GM23338 (cell line): ENCODE results near the gene SGPP1. TPM values are rescaled to one million over a fixed set of nuclear protein-coding genes. Genes with fewer than 3 reads are reported as not detected.

Experiments used
- ATAC-seq: fragments of 200-7000 bp; cut with Tn5 transposase; 3 replicates; pipeline ENCODE4 v1.9.1; 2020
- DNase-seq: peaks from one replicate; pipeline ENCODE4 v3.0.0-alpha.2; 2015; ENCODE audit warnings: low spot score
- H2AFZ ChIP-seq: fragments of 200-600 bp; sonication (generic); 2 replicates; pipeline ENCODE4 v1.8.0; 2016; ENCODE audit warnings: antibody characterized with exemption, mild to moderate bottlenecking, moderate library complexity
- H3F3A ChIP-seq: fragments of 200-600 bp; sonication (generic); replicated peaks from 2 replicates; pipeline ENCODE4 v1.8.0; 2017; ENCODE audit warnings: antibody characterized with exemption, mixed run types, low read depth
- H3K27ac ChIP-seq: fragments of 200-600 bp; sonication (generic); 2 replicates; pipeline ENCODE4 v1.6.1; 2016; ENCODE audit warnings: low read depth
- H3K27me3 ChIP-seq: fragments of 200-600 bp; sonication (generic); 2 replicates; pipeline ENCODE4 v1.8.0; 2016; ENCODE audit warnings: mild to moderate bottlenecking, mixed run types, moderate library complexity; ENCODE audit not compliant: insufficient read depth
- H3K36me3 ChIP-seq: fragments of 200-600 bp; sonication (generic); 2 replicates; pipeline ENCODE4 v1.8.0; 2016; ENCODE audit warnings: mild to moderate bottlenecking; ENCODE audit not compliant: insufficient read depth
- H3K4me1 ChIP-seq: fragments of 200-600 bp; sonication (generic); 2 replicates; pipeline ENCODE4 v1.8.0; 2016; ENCODE audit warnings: mild to moderate bottlenecking, moderate library complexity; ENCODE audit not compliant: insufficient read depth
- H3K4me2 ChIP-seq: fragments of 200-600 bp; sonication (generic); 2 replicates; pipeline ENCODE4 v1.7.1; 2017; ENCODE audit warnings: mixed run types
- H3K4me3 ChIP-seq: fragments of 200-600 bp; sonication (generic); 2 replicates; pipeline ENCODE4 v1.6.1; 2016; ENCODE audit warnings: mixed run types
- H3K79me2 ChIP-seq: fragments of 200-600 bp; sonication (generic); replicated peaks from 2 replicates; pipeline ENCODE4 v1.8.0; 2017; ENCODE audit warnings: mild to moderate bottlenecking; ENCODE audit not compliant: insufficient read depth
- H3K9me2 ChIP-seq: fragments of 200-600 bp; sonication (generic); 2 replicates; pipeline ENCODE4 v1.8.0; 2017; ENCODE audit not compliant: insufficient read depth
- H4K20me1 ChIP-seq: fragments of 200-600 bp; sonication (generic); replicated peaks from 2 replicates; pipeline ENCODE4 v1.8.0; 2017; ENCODE audit warnings: mild to moderate bottlenecking; ENCODE audit not compliant: insufficient read depth
- H3K27ac Mint-ChIP-seq: 2 replicates; pipeline ENCODE4 v1.8.0; 2020; ENCODE audit warnings: inconsistent platforms, mild to moderate bottlenecking, moderate library complexity, mixed read lengths
- H3K27me3 Mint-ChIP-seq: 3 replicates; pipeline ENCODE4 v1.8.0; 2022; ENCODE audit warnings: low read depth, mild to moderate bottlenecking, moderate library complexity, mixed read lengths, inconsistent platforms; ENCODE audit not compliant: insufficient read depth, poor library complexity
- H3K36me3 Mint-ChIP-seq: 3 replicates; pipeline ENCODE4 v1.8.0; 2021; ENCODE audit warnings: low read depth, mild to moderate bottlenecking, inconsistent platforms, moderate library complexity, mixed read lengths
- H3K4me1 Mint-ChIP-seq: 3 replicates; pipeline ENCODE4 v1.8.0; 2020; ENCODE audit warnings: mild to moderate bottlenecking, inconsistent platforms, mixed read lengths
- H3K4me3 Mint-ChIP-seq: 3 replicates; pipeline ENCODE4 v1.8.0; 2021; ENCODE audit warnings: moderate library complexity, mild to moderate bottlenecking, inconsistent platforms, mixed read lengths
- H3K9me3 Mint-ChIP-seq: 3 replicates; pipeline ENCODE4 v1.8.0; 2020; ENCODE audit warnings: moderate library complexity, mild to moderate bottlenecking, inconsistent platforms, mixed read lengths
- CREB1 ChIP-seq: fragments of 250-450 bp; sonication (Bioruptor Pico); IDR thresholded peaks from 2 replicates; pipeline ENCODE4 v1.5.0; 2020; ENCODE audit warnings: low read depth, mild to moderate bottlenecking, moderate library complexity
- CTCF ChIP-seq, 2 experiments: fragments of 200-600 bp in 1 of 2; sonication (generic) in 1 of 2; conservative IDR thresholded peaks; 2 replicates each; pipeline versions ENCODE4 v1.5.1 to v1.6.1; 2016 to 2017; ENCODE audit warnings: antibody characterized with exemption in 2 of 2, low read depth in 2 of 2, mild to moderate bottlenecking in 2 of 2, moderate library complexity in 1 of 2
- ETS1 ChIP-seq: IDR thresholded peaks from 2 replicates; pipeline ENCODE4 v1.6.1; 2016; ENCODE audit warnings: antibody characterized with exemption
- EZH2 ChIP-seq: fragments of 200-600 bp; sonication (generic); IDR thresholded peaks from one replicate; pipeline ENCODE4 v1.8.0; 2017; ENCODE audit warnings: antibody characterized with exemption, mild to moderate bottlenecking, low read depth; ENCODE audit not compliant: unreplicated experiment
- EZH2phosphoT487 ChIP-seq: fragments of 200-600 bp; sonication (generic); IDR thresholded peaks from one replicate; pipeline ENCODE4 v1.8.1; 2018; ENCODE audit warnings: antibody characterized with exemption; ENCODE audit not compliant: unreplicated experiment
- JUNB ChIP-seq: IDR thresholded peaks from one replicate; pipeline ENCODE4 v1.6.1; 2016; ENCODE audit warnings: antibody characterized with exemption; ENCODE audit not compliant: unreplicated experiment
- NANOG ChIP-seq: IDR thresholded peaks from 2 replicates; pipeline ENCODE4 v1.6.1; 2016; ENCODE audit warnings: antibody characterized with exemption, borderline replicate concordance
- POLR2AphosphoS5 ChIP-seq: IDR thresholded peaks from 2 replicates; pipeline ENCODE4 v1.6.1; 2016; ENCODE audit warnings: antibody characterized with exemption, low read depth
- STAT1 ChIP-seq: IDR thresholded peaks from one replicate; pipeline ENCODE4 v1.6.1; 2016; ENCODE audit warnings: antibody characterized with exemption; ENCODE audit not compliant: unreplicated experiment
- ZNF114 ChIP-seq: fragments of 250-450 bp; sonication (Bioruptor Pico); IDR thresholded peaks from 2 replicates; pipeline ENCODE4 v1.5.0; 2020; ENCODE audit warnings: mild to moderate bottlenecking, moderate library complexity
- ZNF331 ChIP-seq: fragments of 250-450 bp; sonication (Bioruptor Pico); IDR thresholded peaks from 2 replicates; pipeline ENCODE4 v1.5.0; 2020; ENCODE audit warnings: low read depth, mild to moderate bottlenecking, moderate library complexity
- ZNF462 ChIP-seq: fragments of 250-450 bp; sonication (Bioruptor Pico); IDR thresholded peaks from 2 replicates; pipeline ENCODE4 v1.5.0; 2020; ENCODE audit warnings: mild to moderate bottlenecking, moderate library complexity
- polyA plus RNA-seq: library from polyadenylated mRNA; unstranded; fragments of >200 nt; fragmentation: Nextera tagmentation; extraction: Ambion mirVana; gene quantifications from 2 replicates; pipeline ENCODE4 v1.2.1, GENCODE V29; 2016
- total RNA-seq: library from RNA; depleted of rRNA; stranded (reverse); fragments of >200 nt; shearing (Covaris generic); gene quantifications from 2 replicates; pipeline ENCODE4 v1.2.3, GENCODE V29; 2014
- TF ChIP-seq, protein P1 (sequence below): IDR thresholded peaks from one replicate; pipeline ENCODE4 v1.6.1; 2018; ENCODE audit warnings: antibody characterized with exemption; ENCODE audit not compliant: unreplicated experiment

SGPP1 gene
- total and polyA plus RNA-seq, 2 experiments from 2014 or later, result 4.2 to 11.1 TPM

DNA sequence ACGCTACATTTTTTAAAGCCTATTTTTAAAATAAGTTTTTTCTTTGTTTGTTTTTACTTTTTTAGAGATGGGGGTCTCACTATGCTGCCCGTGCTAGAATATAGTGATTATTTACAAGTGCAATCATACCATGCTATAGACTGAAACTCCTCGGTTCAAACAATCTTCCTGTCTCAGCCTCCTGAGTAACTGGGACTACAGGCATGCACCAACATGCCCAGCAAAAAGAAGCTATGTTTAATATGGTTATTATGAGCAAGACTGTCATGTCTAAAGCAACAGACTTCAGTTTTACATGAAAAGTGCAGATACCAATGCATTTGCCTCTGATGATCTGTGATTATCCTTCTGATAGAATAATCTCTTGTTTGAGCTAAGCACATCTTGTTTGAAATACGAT, 45.6 kb upstream of the SGPP1 start:
- Histone ChIP-seq H3K36me3 (no peaks in the 10 kb centered on the region), H2AFZ (peak overlapping the region; percentile 57; the same call in 1 of the 2 replicates), H3K4me1 (no peaks in the 10 kb centered on the region), H3K27me3 (no peaks in the 10 kb centered on the region), H3K9me2 (no peaks in the 10 kb centered on the region), H4K20me1 (no peaks in the 10 kb centered on the region), H3K4me2 (no peak overlapping the region), H3F3A (no peaks in the 10 kb centered on the region), H3K79me2 (no peaks in the 10 kb centered on the region), H3K4me3 (no peak overlapping the region), H3K27ac (no peak overlapping the region)
- H3K27ac Mint-ChIP-seq, result no peak overlapping the region
- TF ChIP-seq NANOG (no peak), CTCF (conservative IDR thresholded peaks at IDR 0.05; ENCODE audit: low read depth in 2 of 2) (no peak), STAT1 (no peak), ETS1 (no peak), JUNB (no peak), EZH2phosphoT487 (no peak), POLR2AphosphoS5 (no peak), ZNF462 (CRISPR knock-in tag) (no peak), EZH2 (no peak), ZNF331 (CRISPR knock-in tag) (no peak), ZNF114 (CRISPR knock-in tag) (no peak), CREB1 (CRISPR knock-in tag) (no peak)
- TF ChIP-seq, protein P1, sequence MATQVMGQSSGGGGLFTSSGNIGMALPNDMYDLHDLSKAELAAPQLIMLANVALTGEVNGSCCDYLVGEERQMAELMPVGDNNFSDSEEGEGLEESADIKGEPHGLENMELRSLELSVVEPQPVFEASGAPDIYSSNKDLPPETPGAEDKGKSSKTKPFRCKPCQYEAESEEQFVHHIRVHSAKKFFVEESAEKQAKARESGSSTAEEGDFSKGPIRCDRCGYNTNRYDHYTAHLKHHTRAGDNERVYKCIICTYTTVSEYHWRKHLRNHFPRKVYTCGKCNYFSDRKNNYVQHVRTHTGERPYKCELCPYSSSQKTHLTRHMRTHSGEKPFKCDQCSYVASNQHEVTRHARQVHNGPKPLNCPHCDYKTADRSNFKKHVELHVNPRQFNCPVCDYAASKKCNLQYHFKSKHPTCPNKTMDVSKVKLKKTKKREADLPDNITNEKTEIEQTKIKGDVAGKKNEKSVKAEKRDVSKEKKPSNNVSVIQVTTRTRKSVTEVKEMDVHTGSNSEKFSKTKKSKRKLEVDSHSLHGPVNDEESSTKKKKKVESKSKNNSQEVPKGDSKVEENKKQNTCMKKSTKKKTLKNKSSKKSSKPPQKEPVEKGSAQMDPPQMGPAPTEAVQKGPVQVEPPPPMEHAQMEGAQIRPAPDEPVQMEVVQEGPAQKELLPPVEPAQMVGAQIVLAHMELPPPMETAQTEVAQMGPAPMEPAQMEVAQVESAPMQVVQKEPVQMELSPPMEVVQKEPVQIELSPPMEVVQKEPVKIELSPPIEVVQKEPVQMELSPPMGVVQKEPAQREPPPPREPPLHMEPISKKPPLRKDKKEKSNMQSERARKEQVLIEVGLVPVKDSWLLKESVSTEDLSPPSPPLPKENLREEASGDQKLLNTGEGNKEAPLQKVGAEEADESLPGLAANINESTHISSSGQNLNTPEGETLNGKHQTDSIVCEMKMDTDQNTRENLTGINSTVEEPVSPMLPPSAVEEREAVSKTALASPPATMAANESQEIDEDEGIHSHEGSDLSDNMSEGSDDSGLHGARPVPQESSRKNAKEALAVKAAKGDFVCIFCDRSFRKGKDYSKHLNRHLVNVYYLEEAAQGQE, result no peak
- ATAC-seq, result no peak
- no peaks in the 10 kb centered on the region for H3K4me1 Mint-ChIP-seq
- H3K4me3 Mint-ChIP-seq, result no peak overlapping the region
- no peaks in the 10 kb centered on the region for H3K36me3 Mint-ChIP-seq
- H3K9me3 Mint-ChIP-seq, result no peaks in the 10 kb centered on the region
- DNase-seq, result no peak
- H3K27me3 Mint-ChIP-seq, result peaks cover 8% of the 10 kb centered on the region
